Measurements from ENCODE around the gene OGA.

Gene OGA

DNA sequence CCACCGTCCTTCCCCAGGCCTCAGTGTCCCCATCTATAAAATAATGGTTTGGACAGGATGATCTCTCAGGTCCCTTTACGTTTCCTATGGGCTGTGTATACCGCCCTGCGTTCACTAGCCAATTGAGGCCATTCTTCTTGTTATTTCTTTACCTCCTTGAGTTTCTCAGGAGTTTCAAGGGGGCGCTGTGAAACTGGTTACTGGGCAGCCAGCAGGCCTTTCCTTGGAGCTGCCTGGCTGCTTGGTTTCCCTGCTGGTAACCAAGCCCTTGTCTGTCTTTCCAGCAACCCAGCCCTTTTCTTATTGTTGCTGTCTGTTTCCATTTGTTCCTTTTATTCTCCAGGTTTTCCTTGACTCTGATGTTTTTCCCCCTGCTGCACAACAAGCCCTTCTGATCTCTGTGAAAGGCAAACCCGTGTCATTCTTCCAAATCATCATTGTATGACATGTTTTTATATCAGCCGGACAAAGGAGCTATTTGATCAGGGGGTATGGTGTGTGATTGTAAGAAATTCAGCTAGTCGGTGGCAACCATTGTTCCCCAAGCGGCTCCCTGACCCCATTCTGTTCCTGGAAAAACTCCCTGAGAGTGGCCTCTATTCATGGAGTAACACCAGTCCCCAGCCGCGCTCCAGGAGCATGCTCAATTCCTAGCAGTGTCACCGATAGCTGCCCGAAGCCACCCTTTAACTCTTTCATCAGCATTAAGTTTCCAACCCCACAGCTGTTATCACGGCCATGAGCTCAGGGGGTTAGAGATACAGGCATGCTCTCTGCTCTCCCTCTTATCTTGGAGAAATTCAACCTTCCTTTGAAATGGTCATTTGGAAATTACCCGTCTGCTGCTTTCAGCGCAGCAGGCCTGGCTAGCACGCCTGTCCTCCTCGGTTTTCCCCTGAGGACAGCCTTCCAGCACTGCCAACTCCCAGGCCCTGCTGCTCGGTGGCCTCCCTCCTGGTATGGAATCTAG lies 68.9 kb downstream of the OGA start:
- DNase-seq: no peak

DNA sequence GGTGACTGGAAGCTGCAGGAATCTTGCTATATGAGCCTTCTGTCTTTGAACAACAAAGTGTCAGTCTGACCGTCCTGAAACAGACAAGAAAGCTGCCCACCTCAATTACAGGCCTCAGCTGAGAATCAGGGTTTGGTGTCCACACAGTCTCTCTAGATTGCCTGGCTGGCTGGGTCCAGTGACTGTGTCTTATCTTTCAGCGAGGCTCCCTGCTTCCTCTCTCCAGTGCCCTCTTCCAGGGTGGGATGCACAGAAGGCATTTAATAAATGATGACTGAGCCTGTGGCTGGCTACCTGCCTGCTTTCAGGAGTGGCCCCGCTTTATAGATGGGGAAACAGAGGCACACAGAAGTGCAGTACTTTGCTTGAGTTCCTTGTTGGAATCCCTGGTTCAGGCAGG lies 69.7 kb downstream of the OGA start:
- DNase-seq: no peak

DNA sequence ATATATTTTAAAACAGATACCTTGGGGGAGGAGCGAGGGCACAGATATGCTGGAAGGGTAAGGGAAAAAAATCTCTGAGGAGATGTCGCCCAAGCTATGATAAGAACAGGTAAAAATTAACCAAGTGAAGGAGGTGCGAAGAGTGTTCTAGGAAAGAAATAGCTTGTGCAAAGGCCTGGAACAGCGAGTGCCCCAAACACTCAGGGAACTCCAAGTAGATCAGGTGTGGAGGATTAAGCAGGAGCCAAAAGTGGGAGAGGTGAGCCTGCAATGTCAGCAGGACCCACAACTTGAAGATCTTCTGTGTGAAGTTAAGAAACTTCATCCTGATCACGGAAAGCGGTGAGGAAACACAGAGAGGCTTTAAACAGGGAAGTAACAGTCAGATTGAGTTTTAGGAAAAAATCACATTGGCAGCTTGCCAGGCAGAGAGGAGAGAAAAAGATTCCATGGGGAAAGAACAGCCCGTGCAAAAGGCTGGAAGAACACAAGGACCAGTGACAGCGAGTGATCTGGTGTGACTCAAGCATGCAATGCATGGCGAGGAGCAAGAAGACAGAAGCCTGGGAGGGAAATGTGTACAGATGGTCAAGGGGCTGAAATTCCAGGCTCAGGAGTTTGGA lies 73.1 kb downstream of the OGA start:
- DNase-seq: no peak

DNA sequence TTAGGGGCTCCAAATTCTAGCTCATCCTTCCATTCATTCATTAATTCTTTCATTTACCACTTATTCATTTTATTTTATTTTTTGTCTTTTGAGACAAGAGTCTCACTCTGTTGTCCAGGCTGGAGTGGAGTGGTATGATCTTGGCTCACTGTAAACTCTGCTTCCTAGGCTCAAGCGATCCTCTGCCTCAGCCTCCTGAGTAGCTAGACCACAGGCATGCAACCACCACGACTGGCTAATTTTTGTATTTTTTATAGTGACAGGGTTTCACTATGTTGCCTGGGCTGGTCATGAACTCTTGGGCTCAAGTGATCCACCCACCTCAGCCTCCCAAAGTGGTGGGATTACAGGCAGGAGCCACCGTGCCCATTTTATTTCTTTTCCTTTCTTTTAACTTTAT lies 74.0 kb downstream of the OGA start:
- DNase-seq: no peak

DNA sequence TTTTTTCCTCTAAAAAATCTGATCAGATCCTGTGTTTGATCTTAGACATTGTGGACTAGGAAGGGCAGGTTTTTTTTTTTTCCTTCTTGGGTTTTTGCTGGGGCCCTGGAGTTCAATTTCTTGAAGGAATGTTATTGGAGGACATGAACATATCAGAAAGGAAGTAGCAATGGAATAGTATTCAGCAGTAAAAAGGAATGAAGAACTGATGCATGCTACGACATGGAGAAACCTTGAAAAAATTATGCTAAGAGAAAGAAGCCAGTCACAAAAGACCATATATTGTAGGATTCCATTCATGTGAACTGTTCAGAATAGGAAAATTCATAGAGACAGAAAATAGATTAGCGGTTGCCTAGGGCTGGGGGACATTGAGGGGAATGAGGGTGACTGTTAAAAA lies 76.3 kb downstream of the OGA start:
- DNase-seq: no peak

DNA sequence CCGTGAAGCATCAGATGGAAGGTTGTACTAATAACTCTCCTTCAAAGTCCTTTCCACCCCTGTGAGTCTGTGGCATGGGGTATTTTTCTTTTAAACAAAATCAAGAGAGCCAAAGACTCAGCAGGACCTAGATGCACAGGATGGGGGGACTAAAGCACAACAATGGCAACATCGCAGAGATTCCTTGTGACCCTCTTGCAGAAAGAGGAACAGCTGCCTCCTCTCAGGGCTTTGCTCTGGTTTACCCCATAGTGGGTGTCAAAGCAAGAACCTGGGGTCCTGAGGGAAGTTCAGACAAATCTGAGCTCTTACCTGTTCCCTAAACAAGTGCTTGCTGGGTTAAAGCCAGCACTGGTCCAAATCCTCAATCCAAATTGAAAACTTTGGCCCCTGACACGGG lies 81.6 kb downstream of the OGA start:
- DNase-seq: no peak
